PFSK-1 (cell line): ENCODE measurements around the gene UBE2J2.

Source experiments
- FOXP2 ChIP-seq: optimal IDR thresholded peaks from 2 replicates; pipeline ENCODE3; 2011; ENCODE audit warnings: borderline replicate concordance, control low read depth, inconsistent platforms; ENCODE audit not compliant: insufficient read depth; ENCODE audit errors: extremely low read length, extremely low read depth
- POLR2AphosphoS5 ChIP-seq: IDR thresholded peaks from 2 replicates; pipeline ENCODE4 v1.6.1; 2012; ENCODE audit warnings: low read depth, mild to moderate bottlenecking, control low read depth, low read length, moderate library complexity
- SIN3A ChIP-seq: IDR thresholded peaks from 2 replicates; pipeline ENCODE4 v1.6.1; 2012; ENCODE audit warnings: mild to moderate bottlenecking, low read length, moderate library complexity, borderline replicate concordance; ENCODE audit not compliant: insufficient read depth
- TAF1 ChIP-seq: IDR thresholded peaks from 2 replicates; pipeline ENCODE4 v1.6.1; 2012; ENCODE audit warnings: low read length, control low read depth, borderline replicate concordance; ENCODE audit not compliant: insufficient read depth
- TF ChIP-seq, protein P1 (sequence below), 2 experiments: IDR thresholded peaks; 2 replicates each; pipeline versions ENCODE4 v1.6.1 to v1.8.0; 2011 to 2012; ENCODE audit warnings: low read depth in 2 of 2, low read length in 2 of 2, control low read depth in 1 of 2, inconsistent platforms in 1 of 2, mild to moderate bottlenecking in 1 of 2, moderate library complexity in 1 of 2; ENCODE audit not compliant: insufficient read depth in 1 of 2

UBE2J2 gene

DNA sequence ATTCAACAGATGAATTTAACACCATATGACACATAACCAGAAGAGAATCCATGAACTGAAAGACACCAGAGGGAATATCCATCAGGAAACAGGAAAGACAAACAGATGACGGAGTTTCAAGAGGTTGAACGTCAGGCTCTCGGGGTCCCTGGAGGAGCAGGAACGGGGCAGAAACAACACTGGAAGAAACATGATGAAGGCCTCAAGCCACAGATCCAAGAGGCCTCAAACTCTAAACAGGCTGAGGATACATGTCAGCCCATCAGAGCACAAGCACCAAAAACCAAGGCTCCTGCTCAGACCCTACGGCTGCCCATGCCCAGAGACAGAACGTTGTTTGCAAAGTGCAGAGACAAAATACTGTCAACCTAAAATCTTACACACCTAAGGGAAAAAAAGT is 43.8 kb upstream of the UBE2J2 start:
- TF ChIP-seq SIN3A (no peak), POLR2AphosphoS5 (no peak), FOXP2 (no peak), TAF1 (no peak)
- TF ChIP-seq, protein P1, sequence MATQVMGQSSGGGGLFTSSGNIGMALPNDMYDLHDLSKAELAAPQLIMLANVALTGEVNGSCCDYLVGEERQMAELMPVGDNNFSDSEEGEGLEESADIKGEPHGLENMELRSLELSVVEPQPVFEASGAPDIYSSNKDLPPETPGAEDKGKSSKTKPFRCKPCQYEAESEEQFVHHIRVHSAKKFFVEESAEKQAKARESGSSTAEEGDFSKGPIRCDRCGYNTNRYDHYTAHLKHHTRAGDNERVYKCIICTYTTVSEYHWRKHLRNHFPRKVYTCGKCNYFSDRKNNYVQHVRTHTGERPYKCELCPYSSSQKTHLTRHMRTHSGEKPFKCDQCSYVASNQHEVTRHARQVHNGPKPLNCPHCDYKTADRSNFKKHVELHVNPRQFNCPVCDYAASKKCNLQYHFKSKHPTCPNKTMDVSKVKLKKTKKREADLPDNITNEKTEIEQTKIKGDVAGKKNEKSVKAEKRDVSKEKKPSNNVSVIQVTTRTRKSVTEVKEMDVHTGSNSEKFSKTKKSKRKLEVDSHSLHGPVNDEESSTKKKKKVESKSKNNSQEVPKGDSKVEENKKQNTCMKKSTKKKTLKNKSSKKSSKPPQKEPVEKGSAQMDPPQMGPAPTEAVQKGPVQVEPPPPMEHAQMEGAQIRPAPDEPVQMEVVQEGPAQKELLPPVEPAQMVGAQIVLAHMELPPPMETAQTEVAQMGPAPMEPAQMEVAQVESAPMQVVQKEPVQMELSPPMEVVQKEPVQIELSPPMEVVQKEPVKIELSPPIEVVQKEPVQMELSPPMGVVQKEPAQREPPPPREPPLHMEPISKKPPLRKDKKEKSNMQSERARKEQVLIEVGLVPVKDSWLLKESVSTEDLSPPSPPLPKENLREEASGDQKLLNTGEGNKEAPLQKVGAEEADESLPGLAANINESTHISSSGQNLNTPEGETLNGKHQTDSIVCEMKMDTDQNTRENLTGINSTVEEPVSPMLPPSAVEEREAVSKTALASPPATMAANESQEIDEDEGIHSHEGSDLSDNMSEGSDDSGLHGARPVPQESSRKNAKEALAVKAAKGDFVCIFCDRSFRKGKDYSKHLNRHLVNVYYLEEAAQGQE (IDR thresholded peaks at IDR 0.05; ENCODE audit: insufficient read depth in 1 of 2, low read depth in 2 of 2, low read length in 2 of 2) = no peak

DNA sequence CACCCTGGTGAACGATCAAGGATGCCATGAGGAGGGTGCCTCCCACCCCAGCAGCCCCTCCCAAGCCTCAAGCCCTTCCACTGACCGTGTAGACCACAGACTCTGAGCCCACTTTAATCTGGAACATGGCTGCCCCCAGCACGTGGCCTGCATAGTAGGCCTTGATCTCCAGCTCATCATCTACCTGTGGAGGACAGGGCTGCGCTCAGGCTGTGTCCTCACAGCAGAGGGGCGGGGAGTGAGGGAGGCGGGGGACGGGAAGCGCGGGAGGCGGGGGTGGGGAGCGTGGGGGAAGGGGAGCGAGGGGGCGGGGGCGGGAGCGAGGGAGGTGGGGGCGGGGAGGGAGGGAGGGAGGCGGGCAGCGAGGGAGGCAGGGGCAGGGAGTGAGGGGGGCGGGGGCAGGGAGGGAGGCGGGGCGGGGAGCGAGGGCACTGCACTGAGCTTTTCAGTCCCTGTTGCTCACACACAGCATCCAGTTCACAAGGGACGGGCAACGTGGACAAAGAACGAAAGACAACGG is 41.8 kb upstream of the UBE2J2 start:
- TF ChIP-seq, protein P1 (IDR thresholded peaks at IDR 0.05; ENCODE audit: insufficient read depth in 1 of 2, low read depth in 2 of 2, low read length in 2 of 2) = no peak
- TF ChIP-seq FOXP2 = no peak
- no peak for TF ChIP-seq SIN3A
- TF ChIP-seq POLR2AphosphoS5 = no peak
- no peak for TF ChIP-seq TAF1

DNA sequence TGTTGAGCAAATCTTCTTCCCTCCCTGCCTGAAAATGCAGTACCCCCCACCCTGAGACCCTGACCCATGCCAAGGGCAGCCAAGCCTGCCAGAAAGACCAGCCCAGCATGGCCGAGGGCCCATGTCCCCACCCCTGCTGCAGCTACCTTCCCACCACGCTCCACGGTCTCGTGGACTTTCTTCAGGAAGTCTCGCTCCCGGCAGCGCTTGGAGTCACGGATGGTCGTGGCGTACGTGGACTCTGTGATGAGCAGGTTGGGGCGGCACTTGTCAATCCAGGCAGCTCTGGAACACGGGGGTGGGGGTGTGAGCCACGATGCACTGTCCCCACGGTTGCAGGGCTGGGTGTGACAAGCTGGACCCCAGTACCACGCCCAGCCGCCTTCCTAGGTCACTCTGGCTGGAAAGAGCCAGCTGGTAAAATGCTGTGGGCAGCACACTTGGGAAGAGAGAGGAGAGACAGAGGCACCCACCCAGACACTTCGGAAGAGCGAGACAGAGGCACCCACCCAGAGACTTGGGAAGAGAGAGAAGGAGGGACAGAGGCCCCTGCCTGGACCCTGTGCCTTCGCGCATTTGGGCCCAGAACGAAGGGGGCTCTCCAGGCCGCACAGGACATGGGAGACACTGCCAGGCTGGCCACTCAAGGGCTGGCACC is 41.2 kb upstream of the UBE2J2 start:
- TF ChIP-seq POLR2AphosphoS5 = no peak
- TF ChIP-seq, protein P1 (IDR thresholded peaks at IDR 0.05; ENCODE audit: insufficient read depth in 1 of 2, low read depth in 2 of 2, low read length in 2 of 2) = no peak
- no peak for TF ChIP-seq FOXP2
- TF ChIP-seq TAF1 = no peak
- no peak for TF ChIP-seq SIN3A

DNA sequence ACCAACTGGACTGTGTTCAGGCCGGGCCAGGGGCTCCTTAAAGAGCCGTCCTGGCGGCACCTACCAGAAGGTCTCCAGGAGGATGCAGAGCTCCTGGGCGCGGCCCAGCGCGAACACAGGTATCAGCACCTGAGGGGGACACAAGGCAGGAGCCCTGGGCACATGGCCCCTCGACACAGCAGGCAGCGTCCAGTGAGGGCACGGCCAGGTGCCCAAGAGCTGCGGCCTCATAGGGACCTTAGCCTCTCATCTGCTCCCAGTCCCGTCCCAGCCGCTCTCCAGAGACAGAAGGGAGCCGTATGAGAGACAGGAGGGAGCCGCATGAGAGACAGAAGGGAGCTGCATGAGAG is 40.6 kb upstream of the UBE2J2 start:
- TF ChIP-seq SIN3A (no peak), FOXP2 (no peak), TAF1 (no peak), POLR2AphosphoS5 (no peak)
- TF ChIP-seq, protein P1 (IDR thresholded peaks at IDR 0.05; ENCODE audit: insufficient read depth in 1 of 2, low read depth in 2 of 2, low read length in 2 of 2) = no peak
